HTERT RPE-1 (cell line): ENCODE data around the gene FRMD6.
"Not testable (repeated sequence)": the region's sequence is repeated elsewhere in the genome, so short reads cannot be mapped to it uniquely, and the experiment has no call there.

Experiments used
- in situ Hi-C: fragments of 300-500 bp; cut with MboI; formaldehyde crosslinking; loops from 4 replicates; pipeline ENCODE4 v1.14.3; 2020; ENCODE audit warnings: low sequenced_read_pairs

The FRMD6 gene

GRCh38 chr14:51628238-51628637 is 23.5 kb upstream of the FRMD6 start:
- in situ Hi-C loops = no loop called here

- in situ Hi-C loops = no loop called here
These were observed 20.7 kb upstream of the FRMD6 start for GRCh38 chr14:51630987-51631386.

- in situ Hi-C loops = not testable (repeated sequence)
These were observed 18.4 kb upstream of the FRMD6 start for GRCh38 chr14:51633298-51633697.

- in situ Hi-C loops = no loop called here
These were observed 15.6 kb upstream of the FRMD6 start for GRCh38 chr14:51636109-51636508.

- in situ Hi-C loops = no loop called here
These were observed 13.4 kb upstream of the FRMD6 start for GRCh38 chr14:51638071-51638944.

- in situ Hi-C loops = no loop called here
These were observed 11.9 kb upstream of the FRMD6 start for GRCh38 chr14:51639668-51640316.

GRCh38 chr14:51643140-51643539 is 8.6 kb upstream of the FRMD6 start:
- in situ Hi-C loops = no loop called here

- in situ Hi-C loops = no loop called here
These were observed 7.3 kb upstream of the FRMD6 start for GRCh38 chr14:51644217-51644933.

GRCh38 chr14:51648296-51648695 is 3.4 kb upstream of the FRMD6 start:
- in situ Hi-C loops = no loop called here

- in situ Hi-C loops = no loop called here
These were observed 858 bp upstream of the FRMD6 start for GRCh38 chr14:51650716-51651387.

- in situ Hi-C loops = no loop called here
These were observed 713 bp downstream of the FRMD6 start for GRCh38 chr14:51652168-51653078.

- in situ Hi-C loops = no loop called here
These were observed 1.5 kb downstream of the FRMD6 start for GRCh38 chr14:51653079-51653774.

- in situ Hi-C loops = no loop called here
These were observed 2.2 kb downstream of the FRMD6 start for GRCh38 chr14:51653775-51654532.

- in situ Hi-C loops = no loop called here
These were observed 2.8 kb downstream of the FRMD6 start for GRCh38 chr14:51654533-51654845.

- in situ Hi-C loops = no loop called here
These were observed 6.1 kb downstream of the FRMD6 start for GRCh38 chr14:51657762-51658161.

GRCh38 chr14:51658441-51659173 is 6.9 kb downstream of the FRMD6 start:
- in situ Hi-C loops = no loop called here

- in situ Hi-C loops = no loop called here
These were observed 9.0 kb downstream of the FRMD6 start for GRCh38 chr14:51660741-51661140.

GRCh38 chr14:51661504-51661903 is 9.8 kb downstream of the FRMD6 start:
- in situ Hi-C loops = no loop called here
